ENCODE measurements around the gene VENTX.
A peak's percentile ranks its signal among the peaks of the same experiment; 100 is the strongest.

The VENTX gene

GRCh38 chr10:133211141-133211830 is 26.4 kb upstream of the VENTX start:
- H3K9me3 ChIP-seq (replicated peaks in 1 of 11) = no peaks in the 10 kb centered on the region
- peaks cover 0 to 36% (median 20%) of the 10 kb centered on the region in 10 experiments; a peak in 16 of 20 replicates for H3K4me1 ChIP-seq
- no peak for TF ChIP-seq Cebpa-rat (IDR thresholded peaks at IDR 0.05)

GRCh38 chr10:133211959-133212852 is 25.4 kb upstream of the VENTX start:
- Histone ChIP-seq H3K9me3 (replicated peaks in 1 of 11) (no peaks in the 10 kb centered on the region), H3K27me3 (peaks cover 0 to 22% (median 0%) of the 10 kb centered on the region in 11 experiments; a peak in 7 of 22 replicates), H3K27ac (no peak overlapping the region), H3K4me2 (peak overlapping the region in 3 of 11 experiments; percentile 1 to 21 (median 18); a peak in 2 of 22 replicates), H3K4me3 (no peak overlapping the region), H3K4me1 (peaks cover 0 to 27% (median 11%) of the 10 kb centered on the region in 10 experiments; a peak in 16 of 20 replicates), H4K20me1 (peaks cover 0 to 42% (median 0%) of the 10 kb centered on the region in 11 experiments; a peak in 7 of 22 replicates), H3K36me3 (no peaks in the 10 kb centered on the region), H3K9ac (no peak overlapping the region)
- TF ChIP-seq Cebpa-rat (IDR thresholded peaks at IDR 0.05) = no peak

More at GRCh38 chr10:133211141-133211830, 26.4 kb upstream of the VENTX start:
- Histone ChIP-seq H3K4me2 (0 out of 22 replicates have a peak overlapping the region, but pooled peaks of 1 of the 11 experiments have one; percentile 16), H4K20me1 (peaks cover 0 to 51% (median 0%) of the 10 kb centered on the region in 11 experiments; a peak in 7 of 22 replicates), H3K27me3 (peaks cover 0 to 22% (median 0%) of the 10 kb centered on the region in 11 experiments; a peak in 7 of 22 replicates), H3K36me3 (no peaks in the 10 kb centered on the region), H3K9ac (no peak overlapping the region), H3K27ac (no peak overlapping the region), H3K4me3 (no peak overlapping the region)

GRCh38 chr10:133212853-133213494 is 24.7 kb upstream of the VENTX start:
- Histone ChIP-seq H3K9me3 (replicated peaks in 1 of 11) (no peaks in the 10 kb centered on the region), H3K9ac (no peak overlapping the region), H3K36me3 (no peaks in the 10 kb centered on the region), H3K27ac (no peak overlapping the region), H3K4me2 (peak overlapping the region in 3 of 11 experiments; percentile 1 to 21 (median 18); a peak in 3 of 22 replicates), H3K4me1 (peaks cover 0 to 19% (median 4%) of the 10 kb centered on the region in 10 experiments; a peak in 9 of 20 replicates), H4K20me1 (peaks cover 0 to 41% (median 0%) of the 10 kb centered on the region in 11 experiments; a peak in 5 of 22 replicates), H3K27me3 (peaks cover 0 to 22% (median 0%) of the 10 kb centered on the region in 11 experiments; a peak in 7 of 22 replicates), H3K4me3 (no peak overlapping the region)
- no peak for TF ChIP-seq Cebpa-rat (IDR thresholded peaks at IDR 0.05)

- H4K20me1 ChIP-seq = peaks cover 0 to 44% (median 0%) of the 10 kb centered on the region in 11 experiments; a peak in 6 of 22 replicates
- H3K4me3 ChIP-seq = no peak overlapping the region
- no peak for TF ChIP-seq Cebpa-rat (IDR thresholded peaks at IDR 0.05)
- H3K4me2 ChIP-seq = no peak overlapping the region
- H3K27me3 ChIP-seq = peaks cover 0 to 26% (median 2%) of the 10 kb centered on the region in 11 experiments; a peak in 8 of 22 replicates
- no peak overlapping the region for H3K9ac ChIP-seq
- H3K27ac ChIP-seq = no peak overlapping the region
- no peaks in the 10 kb centered on the region for H3K36me3 ChIP-seq
- peaks cover 0 to 22% (median 7%) of the 10 kb centered on the region in 10 experiments; a peak in 13 of 20 replicates for H3K4me1 ChIP-seq
- no peaks in the 10 kb centered on the region for H3K9me3 ChIP-seq (replicated peaks in 1 of 11)
These were observed 23.8 kb upstream of the VENTX start for GRCh38 chr10:133213641-133214467.

- Histone ChIP-seq H3K27me3 (peaks cover 0 to 34% (median 9%) of the 10 kb centered on the region in 11 experiments; a peak in 14 of 22 replicates), H3K4me2 (no peak overlapping the region), H3K9me3 (replicated peaks in 1 of 11) (no peaks in the 10 kb centered on the region), H3K4me3 (no peak overlapping the region), H3K4me1 (peaks cover 2 to 31% (median 16%) of the 10 kb centered on the region in 10 experiments; a peak in 19 of 20 replicates), H3K27ac (no peak overlapping the region), H3K9ac (no peak overlapping the region), H3K36me3 (no peaks in the 10 kb centered on the region), H4K20me1 (peaks cover 0 to 52% (median 0%) of the 10 kb centered on the region in 11 experiments; a peak in 6 of 22 replicates)
- no peak for TF ChIP-seq Cebpa-rat (IDR thresholded peaks at IDR 0.05)
These were observed 22.9 kb upstream of the VENTX start for GRCh38 chr10:133214468-133215410.

- no peak for TF ChIP-seq Cebpa-rat (IDR thresholded peaks at IDR 0.05)
- H3K9me3 ChIP-seq (replicated peaks in 1 of 11) = no peaks in the 10 kb centered on the region
- no peak overlapping the region for H3K9ac ChIP-seq
- H3K36me3 ChIP-seq = no peaks in the 10 kb centered on the region
- no peak overlapping the region for H3K4me2 ChIP-seq
- no peak overlapping the region for H3K4me3 ChIP-seq
- H3K27ac ChIP-seq = no peak overlapping the region
- H3K27me3 ChIP-seq = peaks cover 0 to 36% (median 11%) of the 10 kb centered on the region in 11 experiments; a peak in 14 of 22 replicates
- H3K4me1 ChIP-seq = peaks cover 4 to 27% (median 19%) of the 10 kb centered on the region in 10 experiments; a peak in 19 of 20 replicates
- H4K20me1 ChIP-seq = peaks cover 0 to 53% (median 0%) of the 10 kb centered on the region in 11 experiments; a peak in 6 of 22 replicates
These were observed 22.1 kb upstream of the VENTX start for GRCh38 chr10:133215586-133215985.

- Histone ChIP-seq H3K4me3 (no peak overlapping the region), H3K27me3 (peaks cover 0 to 36% (median 11%) of the 10 kb centered on the region in 11 experiments; a peak in 14 of 22 replicates), H3K36me3 (no peaks in the 10 kb centered on the region), H3K27ac (no peak overlapping the region), H4K20me1 (peaks cover 0 to 51% (median 0%) of the 10 kb centered on the region in 11 experiments; a peak in 6 of 22 replicates), H3K9ac (no peak overlapping the region), H3K4me2 (no peak overlapping the region), H3K4me1 (peaks cover 4 to 24% (median 17%) of the 10 kb centered on the region in 10 experiments; a peak in 19 of 20 replicates), H3K9me3 (replicated peaks in 1 of 11) (no peaks in the 10 kb centered on the region)
- no peak for TF ChIP-seq Cebpa-rat (IDR thresholded peaks at IDR 0.05)
These were observed 20.9 kb upstream of the VENTX start for GRCh38 chr10:133216776-133217175.
